ENCODE measurements around the gene MRPL11.

DNA sequence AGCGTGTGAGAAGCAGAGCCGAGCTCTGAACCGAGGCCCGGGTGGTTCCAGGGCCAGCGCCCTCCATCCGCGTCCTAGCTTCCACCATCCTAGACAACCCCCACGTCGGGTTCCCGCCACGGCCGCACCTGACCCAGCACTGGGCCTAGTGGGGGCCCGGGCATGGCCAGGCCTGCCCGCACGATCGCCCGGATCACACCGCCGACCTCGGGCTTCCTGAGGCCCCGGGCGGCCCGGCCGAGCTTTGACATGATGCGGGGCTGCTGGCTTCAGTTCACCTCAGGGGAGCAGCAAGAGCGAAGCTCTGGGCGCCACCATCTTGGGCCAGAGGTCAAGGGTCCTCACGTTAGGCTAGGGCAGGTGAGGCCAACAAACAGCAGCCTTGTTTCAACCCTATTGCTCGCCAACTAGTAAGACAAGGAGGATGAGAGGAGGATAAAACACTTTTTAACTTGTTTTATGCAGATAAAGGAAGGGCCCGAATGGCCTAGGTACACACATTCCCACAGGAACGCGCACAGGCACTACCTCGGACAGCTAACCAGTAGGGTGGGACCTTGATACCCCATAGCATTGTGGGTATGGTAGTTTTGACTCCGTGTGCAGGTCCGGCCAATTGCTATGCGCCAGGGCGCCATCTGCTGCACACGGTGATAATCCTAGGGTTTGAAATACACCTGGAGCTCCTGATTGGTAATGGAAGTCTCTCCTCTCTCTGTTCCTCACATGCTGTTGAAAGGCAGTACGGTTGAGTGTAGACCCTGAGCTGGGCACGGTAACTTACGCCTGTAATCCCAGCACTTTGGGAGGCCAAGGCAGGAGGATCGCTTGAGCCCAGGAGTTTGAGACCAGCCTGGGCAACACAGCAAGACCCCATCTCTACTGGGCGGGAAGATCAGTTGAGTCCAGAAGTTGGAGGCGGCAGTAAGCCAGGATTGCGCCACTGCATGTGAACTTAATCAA lies at the start of gene MRPL11:
- TF ChIP-seq EZH2 (IDR thresholded peaks at IDR 0.05; ENCODE audit: borderline replicate concordance) (no peak), EZH2phosphoT487 (IDR thresholded peaks at IDR 0.05; ENCODE audit: low read depth, severe bottlenecking, unreplicated experiment) (no peak)
- TF ChIP-seq, protein P1, sequence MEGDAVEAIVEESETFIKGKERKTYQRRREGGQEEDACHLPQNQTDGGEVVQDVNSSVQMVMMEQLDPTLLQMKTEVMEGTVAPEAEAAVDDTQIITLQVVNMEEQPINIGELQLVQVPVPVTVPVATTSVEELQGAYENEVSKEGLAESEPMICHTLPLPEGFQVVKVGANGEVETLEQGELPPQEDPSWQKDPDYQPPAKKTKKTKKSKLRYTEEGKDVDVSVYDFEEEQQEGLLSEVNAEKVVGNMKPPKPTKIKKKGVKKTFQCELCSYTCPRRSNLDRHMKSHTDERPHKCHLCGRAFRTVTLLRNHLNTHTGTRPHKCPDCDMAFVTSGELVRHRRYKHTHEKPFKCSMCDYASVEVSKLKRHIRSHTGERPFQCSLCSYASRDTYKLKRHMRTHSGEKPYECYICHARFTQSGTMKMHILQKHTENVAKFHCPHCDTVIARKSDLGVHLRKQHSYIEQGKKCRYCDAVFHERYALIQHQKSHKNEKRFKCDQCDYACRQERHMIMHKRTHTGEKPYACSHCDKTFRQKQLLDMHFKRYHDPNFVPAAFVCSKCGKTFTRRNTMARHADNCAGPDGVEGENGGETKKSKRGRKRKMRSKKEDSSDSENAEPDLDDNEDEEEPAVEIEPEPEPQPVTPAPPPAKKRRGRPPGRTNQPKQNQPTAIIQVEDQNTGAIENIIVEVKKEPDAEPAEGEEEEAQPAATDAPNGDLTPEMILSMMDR (IDR thresholded peaks at IDR 0.05; ENCODE audit: poor library complexity): peak; percentile 71
